ENCODE data around the gene DCC. TPM values are rescaled to one million over a fixed set of nuclear protein-coding genes. Genes with fewer than 3 reads are reported as not detected.

The DCC gene
- total RNA-seq, 1 experiment from 2014 or later: not detected

DNA sequence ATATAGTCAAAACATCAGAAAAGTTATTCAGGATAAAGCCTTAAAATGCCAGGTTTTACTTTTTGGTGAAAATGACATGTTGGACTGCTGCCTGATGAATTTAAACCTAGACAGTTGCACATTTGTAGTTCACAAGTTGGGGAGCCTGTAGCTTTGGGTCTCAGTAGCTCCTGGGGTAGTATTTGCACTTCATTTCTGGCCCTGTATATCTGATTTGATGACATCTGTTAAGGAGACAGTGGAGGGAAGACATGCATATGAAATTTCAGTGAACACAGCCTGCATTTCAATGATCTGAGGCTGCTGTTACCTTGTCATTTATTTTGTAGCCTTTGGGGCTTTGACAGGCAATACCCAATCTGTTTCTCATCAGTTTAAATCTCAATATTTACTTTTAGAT lies 156.4 kb downstream of the DCC start:
- DNase-seq (ENCODE audit: low read depth): no peak

- DNase-seq (ENCODE audit: low read depth): no peak
Observed at GRCh38 chr18:52499016-52499415, 159.0 kb downstream of the DCC start.

- no peak for DNase-seq (ENCODE audit: low read depth)
Observed at GRCh38 chr18:52499644-52500043, 159.6 kb downstream of the DCC start.

GRCh38 chr18:52504589-52504988 lies 164.6 kb downstream of the DCC start:
- DNase-seq (ENCODE audit: low read depth): no peak

- DNase-seq (ENCODE audit: low read depth): no peak
Observed at GRCh38 chr18:52510139-52510538, 170.1 kb downstream of the DCC start.

GRCh38 chr18:52518086-52518485 lies 178.1 kb downstream of the DCC start:
- no peak for DNase-seq (ENCODE audit: low read depth)

- no peak for DNase-seq (ENCODE audit: low read depth)
Observed at GRCh38 chr18:52519021-52519420, 179.0 kb downstream of the DCC start.

GRCh38 chr18:52523566-52523965 lies 183.6 kb downstream of the DCC start:
- DNase-seq (ENCODE audit: low read depth): no peak

DNA sequence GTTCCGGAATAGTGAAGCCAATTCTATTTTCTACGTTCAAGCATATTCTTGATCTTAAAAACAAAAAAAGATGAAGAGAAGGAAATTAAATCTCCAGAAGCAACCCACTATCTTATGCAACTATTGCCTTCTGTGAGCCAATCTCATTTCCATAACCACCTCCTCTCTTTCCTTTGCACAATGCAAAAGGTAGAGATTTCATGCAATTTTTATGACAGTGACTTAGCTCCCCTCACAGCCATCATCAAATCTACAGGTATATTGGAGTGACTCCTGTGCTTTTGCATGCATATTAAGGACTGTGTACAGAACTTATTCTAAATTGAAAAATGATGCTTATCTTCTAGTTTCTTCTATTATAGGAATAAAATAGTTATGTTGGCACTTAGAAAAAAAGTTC lies 191.8 kb downstream of the DCC start:
- DNase-seq (ENCODE audit: low read depth): no peak

DNA sequence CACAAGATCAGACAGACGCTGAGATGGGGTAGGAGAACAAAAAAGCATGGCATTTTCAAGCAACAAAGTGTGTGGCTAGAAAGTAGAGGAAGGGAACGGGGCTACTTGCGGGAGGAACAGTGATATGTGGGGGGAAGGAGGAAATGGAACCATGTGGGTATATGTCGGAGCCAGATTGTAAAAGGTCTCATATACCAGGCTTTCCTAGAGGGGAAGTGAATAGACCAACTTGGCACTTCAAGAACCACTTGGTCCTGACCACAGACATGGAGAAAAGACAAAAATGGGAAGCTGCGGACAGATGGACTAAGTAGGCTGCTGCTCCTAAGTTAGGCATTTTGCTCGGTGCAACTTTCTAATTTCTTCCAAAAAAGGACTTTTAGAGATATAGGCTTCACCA lies 196.0 kb downstream of the DCC start:
- no peak for DNase-seq (ENCODE audit: low read depth)

DNA sequence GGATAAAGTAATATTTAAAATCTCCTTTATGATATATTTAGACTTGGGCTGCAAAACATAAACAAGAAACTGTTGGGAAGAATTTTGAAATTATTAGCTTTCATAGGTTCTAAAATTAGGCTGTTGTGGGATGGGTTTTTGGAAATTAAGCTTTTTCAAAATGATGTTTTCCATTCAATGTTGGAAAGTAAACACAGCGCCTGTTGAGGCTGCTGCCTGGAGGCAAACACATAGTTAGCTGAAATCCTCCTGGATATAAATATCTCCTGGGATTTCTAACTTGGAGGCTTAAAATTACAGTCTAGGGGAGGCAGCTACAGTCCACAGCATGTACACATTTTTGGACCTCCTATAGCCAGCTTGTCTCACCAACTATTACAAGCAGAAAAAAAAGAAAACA lies 197.3 kb downstream of the DCC start:
- DNase-seq (ENCODE audit: low read depth): no peak

DNA sequence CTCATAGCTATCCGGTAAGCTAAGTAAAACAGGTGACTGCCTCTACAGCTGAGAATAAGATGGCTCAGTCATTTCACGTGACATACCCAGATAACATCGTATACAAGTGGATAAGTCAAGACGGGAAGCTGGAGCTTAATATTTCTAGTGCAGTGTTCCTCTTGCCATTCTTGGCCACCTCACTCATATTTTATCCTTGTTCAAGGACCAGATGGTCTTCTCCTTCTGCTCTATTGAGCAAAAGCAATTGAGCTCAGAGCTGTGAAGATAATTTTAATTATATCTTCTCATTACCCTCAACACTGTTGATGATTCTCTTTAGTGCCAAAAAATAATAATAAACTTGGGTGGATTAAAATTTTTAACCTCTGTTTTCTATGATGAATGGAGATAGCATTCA lies 201.1 kb downstream of the DCC start:
- DNase-seq (ENCODE audit: low read depth): no peak

DNA sequence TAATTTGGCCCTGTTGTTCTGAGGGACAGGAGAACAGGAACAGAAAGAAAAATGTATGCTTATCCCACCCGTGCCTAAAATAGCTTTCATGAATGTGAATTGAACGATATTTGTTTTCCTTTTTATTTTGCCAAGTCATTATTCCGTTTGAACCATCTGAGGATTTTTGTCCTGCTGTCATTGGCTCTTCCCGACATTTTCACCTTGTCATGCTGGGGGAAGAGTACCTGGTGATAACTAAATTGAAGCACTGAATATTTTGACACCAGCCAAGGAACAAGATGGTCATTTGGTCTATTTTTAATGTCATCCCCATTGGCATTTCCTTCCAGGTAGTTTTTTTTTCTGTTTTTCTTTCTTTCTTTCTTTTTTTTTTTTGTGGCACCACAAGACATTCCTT lies 204.1 kb downstream of the DCC start:
- no peak for DNase-seq (ENCODE audit: low read depth)

DNA sequence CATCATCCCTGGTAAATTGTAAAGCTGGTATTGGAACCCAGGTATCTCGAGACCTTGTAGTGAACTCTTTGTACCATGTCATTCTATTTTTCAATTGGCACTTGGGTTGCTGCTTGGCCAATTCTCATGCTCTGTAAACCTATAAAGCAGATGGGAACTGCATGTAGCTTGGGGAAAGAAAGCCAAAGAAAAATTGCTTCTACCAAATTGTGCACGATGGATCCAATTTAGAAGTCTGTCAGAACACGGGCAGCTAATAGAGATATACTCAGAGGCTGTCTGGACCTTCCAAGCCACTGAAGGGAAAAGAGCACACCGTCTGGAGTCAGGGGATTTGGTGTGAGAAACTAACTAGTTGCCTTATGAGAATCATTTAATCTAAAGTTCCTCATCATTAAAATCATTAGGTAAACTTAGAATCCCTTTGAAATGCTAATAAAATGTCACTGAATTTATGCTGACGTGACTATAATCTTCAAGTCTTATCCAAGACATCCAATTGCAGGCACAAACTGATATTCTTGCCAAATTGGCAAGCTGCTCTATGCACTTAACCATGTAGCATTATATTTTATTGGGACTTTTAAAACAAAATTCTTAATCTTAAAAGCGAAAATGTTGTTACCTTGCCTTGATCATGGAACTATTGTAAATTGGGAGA lies 206.8 kb downstream of the DCC start:
- no peak for DNase-seq (ENCODE audit: low read depth)

- DNase-seq (ENCODE audit: low read depth): no peak
Observed at GRCh38 chr18:52553441-52553840, 213.4 kb downstream of the DCC start.

DNA sequence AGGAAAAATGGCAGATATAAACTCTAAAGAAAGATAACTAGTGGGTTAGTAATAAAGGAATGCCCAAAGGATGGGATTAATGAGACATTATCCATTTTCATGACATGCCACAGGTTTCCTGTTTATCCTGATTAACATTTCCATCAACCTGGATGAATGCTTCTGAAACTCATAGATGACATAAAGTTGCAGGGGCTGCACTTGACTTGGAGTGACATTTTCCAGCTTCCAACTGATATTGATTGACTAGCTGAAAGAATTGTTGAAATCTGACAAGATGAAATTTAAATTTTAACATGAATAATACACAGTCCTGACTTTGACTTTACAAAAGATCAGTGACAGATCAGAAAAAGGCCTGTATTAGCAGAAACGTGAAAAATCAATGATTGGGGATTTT lies 214.2 kb downstream of the DCC start:
- no peak for DNase-seq (ENCODE audit: low read depth)

DNA sequence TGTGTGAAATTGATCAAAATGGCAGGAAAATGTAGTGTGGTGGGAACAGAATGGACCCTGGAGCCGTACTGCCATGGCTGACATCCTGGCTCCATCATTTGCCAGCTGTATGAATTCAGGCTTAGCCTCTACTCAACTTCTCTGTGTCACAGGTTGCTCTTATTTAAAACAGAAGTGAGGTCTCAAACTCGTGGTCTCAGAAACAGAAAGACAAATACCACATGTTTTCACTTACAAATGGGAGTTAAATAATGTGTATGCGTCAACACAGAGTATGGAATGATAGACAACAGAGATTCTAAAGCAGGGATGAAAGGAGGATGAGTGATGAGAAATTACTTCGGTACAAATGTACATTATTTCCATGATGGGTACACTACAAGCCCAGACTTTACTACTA lies 227.4 kb downstream of the DCC start:
- no peak for DNase-seq (ENCODE audit: low read depth)

DNA sequence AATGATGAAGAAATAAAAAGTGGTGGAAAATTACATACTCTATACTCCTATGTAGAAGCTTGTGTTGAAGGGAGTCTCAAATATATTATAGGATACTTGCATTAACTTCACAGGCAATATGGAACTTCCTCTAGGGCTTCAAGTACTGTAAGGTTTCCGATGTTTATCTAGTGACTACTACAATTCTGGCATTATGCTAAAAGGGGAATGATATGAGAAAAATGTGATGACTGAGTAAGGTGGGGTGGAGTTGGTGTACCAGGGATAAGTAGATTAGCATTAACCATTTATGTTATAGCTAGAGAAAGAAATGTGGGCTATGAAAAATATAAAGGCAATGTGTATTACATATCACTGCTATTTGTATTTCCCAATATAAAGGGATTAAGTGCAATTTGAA lies 229.5 kb downstream of the DCC start:
- DNase-seq (ENCODE audit: low read depth): no peak

DNA sequence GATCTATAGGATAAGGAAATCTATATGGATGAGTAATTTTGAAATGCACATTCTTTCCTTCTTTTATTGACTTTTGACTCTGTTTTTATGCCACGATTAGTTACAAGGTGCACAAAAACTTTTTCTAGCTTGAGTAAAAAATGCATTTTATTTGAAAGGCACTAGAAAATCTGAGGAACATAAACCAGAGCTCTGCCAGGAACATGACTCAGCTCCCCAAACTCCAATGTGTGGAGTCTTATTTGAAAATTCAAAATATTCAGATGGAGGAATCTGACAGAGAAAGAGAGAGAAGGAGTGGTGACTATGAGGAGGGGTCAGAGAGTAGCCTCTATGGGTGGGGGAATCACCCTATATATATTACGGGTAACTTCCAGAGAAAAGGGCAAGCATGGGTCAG lies 231.0 kb downstream of the DCC start:
- no peak for DNase-seq (ENCODE audit: low read depth)

DNA sequence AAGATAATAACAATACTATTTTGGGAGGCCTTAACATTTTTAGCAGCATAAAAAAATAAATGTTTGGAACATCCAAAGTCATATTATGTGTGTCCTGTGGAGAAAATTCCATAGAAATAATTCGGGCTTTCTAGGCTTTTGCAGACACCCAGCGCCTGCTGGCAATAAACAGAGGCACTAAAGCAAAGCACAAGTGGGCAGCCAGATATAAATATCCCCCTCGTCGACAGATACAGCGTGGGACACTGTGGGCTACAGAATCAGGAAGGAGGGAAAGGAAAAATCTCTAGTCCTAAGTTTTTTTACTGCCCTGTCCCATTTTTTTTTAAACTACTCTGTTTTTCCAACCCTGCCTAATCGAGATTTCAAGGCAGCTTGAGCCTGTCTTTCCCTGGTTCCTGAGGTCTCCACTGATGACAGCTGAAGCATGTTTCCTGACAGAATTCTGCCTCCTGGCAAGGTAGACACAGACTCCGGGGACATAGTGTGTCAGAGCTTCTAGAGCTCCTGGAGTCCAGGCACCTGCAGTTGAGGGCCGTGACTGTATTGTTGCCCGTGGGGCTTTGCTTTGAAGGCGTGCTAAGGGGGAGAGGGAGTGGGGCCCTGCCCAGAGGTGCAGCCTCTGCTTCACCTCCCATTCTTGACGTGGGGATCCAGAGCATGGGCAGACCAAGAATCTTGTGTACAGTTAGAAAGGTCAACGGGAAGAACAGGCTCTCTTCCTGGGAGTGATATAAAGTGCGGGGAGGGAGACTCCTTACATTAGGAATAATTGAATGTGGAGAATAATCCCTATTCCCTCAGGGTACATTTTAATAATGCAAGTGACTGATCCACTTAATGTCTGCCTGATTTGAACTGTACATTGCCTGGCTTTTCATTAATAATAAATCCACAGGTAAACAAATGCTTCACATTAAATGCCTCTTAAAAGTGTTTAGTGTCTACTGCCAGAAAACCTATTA lies 232.3 kb downstream of the DCC start:
- no peak for DNase-seq (ENCODE audit: low read depth)

GRCh38 chr18:52577795-52578194 lies 237.8 kb downstream of the DCC start:
- DNase-seq (ENCODE audit: low read depth): no peak

DNA sequence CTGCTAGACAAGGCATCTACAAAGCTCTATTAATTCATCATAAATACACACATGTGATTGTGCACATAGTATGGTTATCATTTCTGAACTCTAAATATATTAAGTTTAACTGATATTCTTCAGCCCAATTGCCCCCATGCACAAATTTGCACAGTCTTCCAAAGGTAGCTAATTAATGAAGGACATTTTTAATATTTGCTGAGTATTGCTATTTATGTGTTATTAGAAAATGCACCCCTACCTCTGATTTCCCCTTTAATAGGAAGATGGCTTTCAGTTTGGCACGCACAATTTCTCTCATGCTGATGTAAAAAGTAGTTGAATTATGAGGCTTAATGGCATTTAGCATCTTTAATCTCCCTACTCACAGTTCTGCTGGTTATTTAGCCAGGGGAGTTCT lies 242.1 kb downstream of the DCC start:
- no peak for DNase-seq (ENCODE audit: low read depth)

GRCh38 chr18:52582516-52582915 lies 242.5 kb downstream of the DCC start:
- no peak for DNase-seq (ENCODE audit: low read depth)
